ENCODE data around the gene OVAAL.

OVAAL gene

GRCh38 chr1:180609643-180610555, 51.1 kb downstream of the OVAAL start:
- DNase-seq: no peak

DNA sequence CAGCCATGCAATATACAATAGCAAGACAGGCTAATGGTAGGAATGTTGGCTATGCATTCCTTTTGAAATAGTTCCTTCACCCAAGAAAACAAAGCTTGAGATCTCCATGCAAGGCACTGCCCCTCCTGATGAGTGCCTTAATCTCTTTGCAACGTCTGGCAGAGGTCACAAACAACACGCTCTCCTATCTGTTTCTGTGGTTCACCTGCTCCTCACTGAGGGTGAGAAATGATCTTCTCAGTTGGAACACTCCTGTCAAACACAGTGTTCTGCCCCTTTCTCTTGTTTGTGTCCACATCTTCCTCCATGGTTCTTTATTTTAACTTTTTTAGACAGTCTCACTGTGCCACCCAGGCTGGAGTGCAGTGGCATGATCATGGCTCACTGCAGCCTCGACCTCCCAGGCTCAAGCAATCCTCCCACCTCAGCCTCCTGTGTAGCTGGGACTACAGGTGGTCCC, 51.8 kb downstream of the OVAAL start:
- no peak for DNase-seq

DNA sequence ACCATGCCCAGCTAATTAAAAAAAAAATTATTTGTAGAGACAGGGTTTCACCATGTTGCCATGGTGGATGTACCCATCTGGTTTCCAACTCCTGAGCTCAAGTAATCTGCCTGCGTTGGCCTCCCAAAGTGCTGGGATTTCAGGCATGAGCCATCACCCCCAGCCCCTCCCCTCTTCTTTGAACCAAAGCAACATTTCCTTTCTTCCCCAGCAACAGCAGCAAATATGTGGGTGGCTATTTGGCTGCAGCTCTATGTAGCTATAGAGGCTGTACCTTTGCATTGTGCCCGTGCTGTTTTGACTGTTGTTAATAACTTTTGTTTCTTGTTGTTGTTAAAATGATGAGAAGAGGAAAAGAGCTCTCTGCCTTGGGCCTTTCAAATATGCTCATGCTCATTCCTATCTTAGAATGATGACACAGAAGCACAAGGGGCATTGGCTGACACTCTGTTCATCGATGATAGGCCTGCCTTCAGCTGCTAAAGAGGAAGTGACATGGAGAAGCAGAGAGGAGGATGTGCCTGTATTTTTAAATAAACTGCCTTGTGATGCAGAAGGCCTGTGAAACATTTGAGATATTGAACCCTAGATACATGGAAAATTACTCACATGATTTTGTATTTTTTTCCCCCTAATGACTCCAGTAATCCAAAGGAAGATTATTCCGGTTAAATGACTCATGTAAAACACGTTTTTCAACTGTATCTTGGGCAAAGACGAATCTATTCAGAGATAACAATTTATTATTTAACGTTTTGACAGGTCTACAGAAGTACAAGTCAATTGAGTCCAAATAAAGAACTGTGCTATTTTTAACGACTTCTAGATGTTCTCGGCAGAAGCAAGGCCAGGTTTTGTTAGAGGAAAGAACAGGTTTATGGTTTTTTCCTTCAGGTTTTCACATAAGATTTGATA, 52.5 kb downstream of the OVAAL start:
- no peak for DNase-seq

DNA sequence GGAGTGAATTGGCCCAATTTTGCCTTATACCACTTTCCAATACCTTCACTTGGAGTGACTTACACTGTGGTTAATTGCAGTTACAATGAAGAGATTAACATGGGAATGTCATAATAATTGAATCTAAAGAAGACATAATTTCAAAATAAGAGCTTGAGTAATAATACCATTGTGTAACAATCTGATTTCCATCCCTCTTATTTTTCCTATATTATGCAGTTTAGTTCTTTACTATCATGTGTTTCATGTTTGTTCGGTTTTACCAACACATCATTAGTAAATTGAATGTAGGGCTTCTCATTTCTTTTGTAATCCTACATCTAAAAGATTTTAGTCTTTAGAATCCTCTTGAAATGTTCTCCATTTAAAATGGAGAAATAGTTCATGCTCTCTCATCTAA, 53.9 kb downstream of the OVAAL start:
- no peak for DNase-seq

GRCh38 chr1:180614730-180615129, 56.0 kb downstream of the OVAAL start:
- DNase-seq: no peak

- no peak for DNase-seq
Observed at GRCh38 chr1:180615493-180616290, 56.9 kb downstream of the OVAAL start.
